ENCODE data around the gene UACA.

UACA gene

GRCh38 chr15:70723122-70723422 is 40.3 kb downstream of the UACA start:
- TF ChIP-seq, protein P1, sequence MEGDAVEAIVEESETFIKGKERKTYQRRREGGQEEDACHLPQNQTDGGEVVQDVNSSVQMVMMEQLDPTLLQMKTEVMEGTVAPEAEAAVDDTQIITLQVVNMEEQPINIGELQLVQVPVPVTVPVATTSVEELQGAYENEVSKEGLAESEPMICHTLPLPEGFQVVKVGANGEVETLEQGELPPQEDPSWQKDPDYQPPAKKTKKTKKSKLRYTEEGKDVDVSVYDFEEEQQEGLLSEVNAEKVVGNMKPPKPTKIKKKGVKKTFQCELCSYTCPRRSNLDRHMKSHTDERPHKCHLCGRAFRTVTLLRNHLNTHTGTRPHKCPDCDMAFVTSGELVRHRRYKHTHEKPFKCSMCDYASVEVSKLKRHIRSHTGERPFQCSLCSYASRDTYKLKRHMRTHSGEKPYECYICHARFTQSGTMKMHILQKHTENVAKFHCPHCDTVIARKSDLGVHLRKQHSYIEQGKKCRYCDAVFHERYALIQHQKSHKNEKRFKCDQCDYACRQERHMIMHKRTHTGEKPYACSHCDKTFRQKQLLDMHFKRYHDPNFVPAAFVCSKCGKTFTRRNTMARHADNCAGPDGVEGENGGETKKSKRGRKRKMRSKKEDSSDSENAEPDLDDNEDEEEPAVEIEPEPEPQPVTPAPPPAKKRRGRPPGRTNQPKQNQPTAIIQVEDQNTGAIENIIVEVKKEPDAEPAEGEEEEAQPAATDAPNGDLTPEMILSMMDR (conservative IDR thresholded peaks at IDR 0.05; ENCODE audit: low read depth), result no peak
- no peak overlapping the region for H3K27ac ChIP-seq
- DNase-seq (ENCODE audit: low spot score), result no peak
- ChIA-PET CTCF (interaction anchor here (0.5 to 1.6 kb wide), 13 partner anchors 9 to 1993 kb away, joined by 3 to 11 read pairs (median 3); partner anchors contain the start of gene LRRC49), POLR2A (ENCODE audit: low non-redundant PET) (no interaction called here)

- TF ChIP-seq, protein P1 (conservative IDR thresholded peaks at IDR 0.05; ENCODE audit: low read depth), result peak; percentile 88
- ChIA-PET CTCF (interaction anchor here (0.5 to 1.6 kb wide), 20 partner anchors 9 to 1878 kb away, joined by 3 to 11 read pairs (median 3); partner anchors contain the start of gene LRRC49), POLR2A (ENCODE audit: low non-redundant PET) (no interaction called here)
- peak; percentile 48 for DNase-seq (ENCODE audit: low spot score)
- no peak overlapping the region for H3K27ac ChIP-seq
These were observed 40.9 kb downstream of the UACA start for GRCh38 chr15:70722266-70723121.

GRCh38 chr15:70720228-70721016 is 42.9 kb downstream of the UACA start:
- ChIA-PET POLR2A (ENCODE audit: low non-redundant PET) (no interaction called here), CTCF (interaction anchor here (0.6 kb wide), 1 partner anchor 133 kb away, joined by 5 read pairs; no protein-coding TSS in a partner anchor)
- TF ChIP-seq, protein P1 (conservative IDR thresholded peaks at IDR 0.05; ENCODE audit: low read depth), result no peak
- H3K27ac ChIP-seq, result no peak overlapping the region
- DNase-seq (ENCODE audit: low spot score), result no peak

GRCh38 chr15:70717237-70717793 is 46.0 kb downstream of the UACA start:
- CTCF ChIA-PET, result no interaction called here
- POLR2A ChIA-PET (ENCODE audit: low non-redundant PET), result no interaction called here
- TF ChIP-seq, protein P1 (conservative IDR thresholded peaks at IDR 0.05; ENCODE audit: low read depth), result no peak
- DNase-seq (ENCODE audit: low spot score), result no peak
- H3K27ac ChIP-seq, result no peak overlapping the region

DNA sequence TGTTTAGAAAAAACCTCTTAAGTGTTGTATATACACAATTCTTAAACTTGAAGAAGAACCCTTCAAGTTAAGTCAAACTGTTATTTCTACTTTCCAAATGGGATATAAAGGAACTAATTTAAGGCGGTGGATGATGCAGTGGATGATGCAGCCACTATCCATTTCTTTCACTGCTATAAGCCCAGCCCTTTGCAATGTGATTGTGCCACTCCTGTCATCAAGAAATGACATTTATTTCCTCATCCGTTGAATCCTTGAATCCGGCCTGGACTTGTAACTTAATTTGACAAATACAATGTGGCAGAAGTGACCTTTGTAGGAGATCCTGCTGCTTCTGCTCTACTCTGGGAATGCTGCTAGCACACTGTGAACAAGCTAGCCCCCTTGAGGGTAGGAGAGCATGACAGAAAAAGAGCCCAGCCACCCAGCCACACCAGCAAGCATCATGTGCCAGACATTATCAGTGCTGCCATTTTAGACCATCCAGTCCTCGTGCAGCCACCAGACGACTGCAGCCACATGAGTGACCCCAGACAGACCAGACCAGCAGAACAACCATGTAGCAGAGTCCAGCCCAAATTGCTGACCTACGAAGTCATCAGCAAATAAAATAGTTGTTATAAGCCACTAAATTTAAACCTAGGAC is 47.4 kb downstream of the UACA start:
- POLR2A ChIA-PET (ENCODE audit: low non-redundant PET), result no interaction called here
- no peak for DNase-seq (ENCODE audit: low spot score)

More for the DNA sequence above, 47.4 kb downstream of the UACA start:
- H3K27ac ChIP-seq, result no peak overlapping the region
- TF ChIP-seq, protein P1 (conservative IDR thresholded peaks at IDR 0.05; ENCODE audit: low read depth), result no peak
- CTCF ChIA-PET, result interaction anchor here (0.5 to 0.6 kb wide), 2 partner anchors 1065 to 1139 kb away, joined by 3 to 4 read pairs; no protein-coding TSS in a partner anchor
